Measurements from ENCODE around the gene OAT. TPM values are rescaled to one million over a fixed set of nuclear protein-coding genes. Genes with fewer than 3 reads are reported as not detected.

Gene OAT
- polyA plus RNA-seq (ENCODE audit: insufficient read length in 4 of 4): 100 to 1,000 TPM in 1 of 4 donors, 10 to 100 TPM in 3; 84.9 to 102 (median 88.5) TPM

DNA sequence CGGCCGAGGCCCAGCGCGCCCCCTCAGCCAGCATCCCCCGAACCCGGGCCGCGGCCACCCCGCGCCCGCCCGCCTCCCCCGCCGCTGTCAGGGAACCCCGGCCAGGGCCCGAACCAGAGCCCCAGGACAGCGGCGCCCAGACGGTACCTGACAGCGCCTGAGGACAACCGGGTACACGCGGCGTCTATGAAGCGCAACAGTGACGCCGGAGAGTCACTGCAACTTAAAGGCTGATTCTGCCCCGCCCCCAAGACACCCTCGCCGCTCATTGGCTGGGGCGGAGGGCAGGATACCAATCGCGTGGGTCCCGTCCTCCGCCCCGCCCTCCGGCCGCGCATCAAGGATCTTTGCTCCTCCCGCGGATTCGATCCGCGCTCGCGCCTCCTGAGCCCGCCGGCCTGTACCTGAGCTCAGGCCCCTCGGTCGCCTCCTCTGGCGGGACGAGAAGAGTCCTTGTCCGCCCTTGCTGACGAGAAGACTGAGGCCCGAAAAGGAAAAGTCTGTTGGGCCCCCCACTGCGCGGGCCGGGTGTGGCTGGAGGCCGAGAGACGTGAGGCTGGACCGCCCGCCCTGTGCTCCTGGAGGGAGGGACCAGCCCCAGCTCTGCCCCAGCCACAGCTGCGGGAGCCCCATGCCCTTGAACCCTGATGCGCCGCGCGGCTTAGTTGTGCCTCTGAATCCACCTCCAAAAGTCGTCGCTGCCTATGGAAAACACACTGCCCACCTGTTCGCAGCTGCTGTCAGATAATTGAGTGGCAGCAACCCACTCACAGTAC is at the start of gene OAT:
Gene OAT, minus strand, starts transcription at position 198 of the 776 bp plus-strand sequence. CDS start 6,752 bp downstream, outside the sequence.
- DNase-seq (ENCODE audit: low read depth in 4 of 4, low spot score in 2 of 4): peak; percentile 68 to 96 (median 91)

- DNase-seq (ENCODE audit: low read depth in 4 of 4, low spot score in 2 of 4): no peak
Measured at GRCh38 chr10:124467165-124467564, 48.4 kb upstream of the OAT start.

DNA sequence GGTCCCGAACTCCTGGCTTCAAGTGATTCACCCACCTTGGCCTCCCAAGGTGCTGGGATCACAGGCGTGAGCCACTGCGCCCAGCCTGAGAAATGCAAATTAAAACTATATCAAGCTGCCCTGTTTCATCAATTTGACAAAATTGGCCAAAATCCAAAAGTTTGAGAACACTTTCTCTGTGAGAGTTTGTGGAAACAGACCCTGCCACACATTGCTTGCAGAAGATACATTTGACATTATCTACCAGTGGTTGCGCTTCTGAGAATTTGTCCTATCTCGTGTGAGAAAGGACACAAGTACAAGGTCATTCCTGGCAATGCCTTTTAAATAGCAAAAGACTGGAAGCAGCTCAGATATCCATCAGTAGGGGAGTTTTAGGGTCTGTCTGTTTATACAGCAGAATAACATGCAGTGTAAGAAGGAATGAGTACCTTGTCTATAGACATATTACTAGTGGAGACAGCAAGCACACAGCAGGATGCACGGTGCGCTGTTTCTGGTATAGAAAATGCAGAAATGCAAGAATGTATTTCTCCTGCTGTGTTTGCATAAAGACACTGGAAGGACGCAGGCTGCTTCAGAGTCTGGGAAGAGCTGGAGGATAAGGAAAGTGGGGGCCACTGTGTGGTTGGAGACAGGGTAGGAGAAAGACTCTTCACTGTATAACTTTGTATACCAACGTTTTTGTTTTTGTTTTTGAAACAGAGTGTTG is 47.2 kb upstream of the OAT start:
- DNase-seq (ENCODE audit: low read depth in 4 of 4, low spot score in 2 of 4): no peak

DNA sequence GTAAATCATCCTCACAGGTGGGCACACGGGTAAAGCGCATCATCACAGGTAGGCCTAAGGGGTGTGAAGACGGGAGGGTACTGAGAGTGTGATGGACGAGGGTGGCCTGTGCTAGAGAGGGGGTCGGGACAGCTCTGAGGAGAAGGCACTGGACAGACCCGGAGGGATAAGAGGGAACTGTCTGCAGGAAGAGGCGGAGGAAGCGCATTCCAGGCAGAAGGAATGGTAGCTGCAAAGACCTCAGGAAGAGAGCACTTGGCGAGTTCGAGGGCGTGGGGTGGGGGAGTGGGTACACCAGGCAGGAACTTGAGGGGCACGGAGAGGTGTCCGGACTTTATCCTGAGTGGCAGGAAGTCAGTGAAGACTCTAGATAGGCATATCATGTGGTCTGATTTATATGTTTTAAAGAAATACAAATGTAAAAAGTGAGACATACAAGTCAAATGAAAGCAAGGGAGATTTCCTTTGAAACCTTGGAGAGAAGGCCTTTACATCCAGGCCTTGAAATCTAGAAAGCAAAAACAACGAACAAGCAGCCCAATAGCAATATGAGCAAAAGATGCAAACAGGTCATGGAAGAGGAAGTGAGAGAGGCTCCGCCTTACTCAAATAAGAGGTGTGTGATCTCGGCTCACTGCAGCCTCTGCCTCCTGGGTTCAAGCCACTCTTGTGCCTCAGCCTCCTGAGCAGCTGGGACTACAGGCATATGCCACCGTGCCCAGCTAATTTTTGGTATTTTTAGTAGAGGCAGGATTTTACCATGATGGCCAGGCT is 46.5 kb upstream of the OAT start:
- no peak for DNase-seq (ENCODE audit: low read depth in 4 of 4, low spot score in 2 of 4)

DNA sequence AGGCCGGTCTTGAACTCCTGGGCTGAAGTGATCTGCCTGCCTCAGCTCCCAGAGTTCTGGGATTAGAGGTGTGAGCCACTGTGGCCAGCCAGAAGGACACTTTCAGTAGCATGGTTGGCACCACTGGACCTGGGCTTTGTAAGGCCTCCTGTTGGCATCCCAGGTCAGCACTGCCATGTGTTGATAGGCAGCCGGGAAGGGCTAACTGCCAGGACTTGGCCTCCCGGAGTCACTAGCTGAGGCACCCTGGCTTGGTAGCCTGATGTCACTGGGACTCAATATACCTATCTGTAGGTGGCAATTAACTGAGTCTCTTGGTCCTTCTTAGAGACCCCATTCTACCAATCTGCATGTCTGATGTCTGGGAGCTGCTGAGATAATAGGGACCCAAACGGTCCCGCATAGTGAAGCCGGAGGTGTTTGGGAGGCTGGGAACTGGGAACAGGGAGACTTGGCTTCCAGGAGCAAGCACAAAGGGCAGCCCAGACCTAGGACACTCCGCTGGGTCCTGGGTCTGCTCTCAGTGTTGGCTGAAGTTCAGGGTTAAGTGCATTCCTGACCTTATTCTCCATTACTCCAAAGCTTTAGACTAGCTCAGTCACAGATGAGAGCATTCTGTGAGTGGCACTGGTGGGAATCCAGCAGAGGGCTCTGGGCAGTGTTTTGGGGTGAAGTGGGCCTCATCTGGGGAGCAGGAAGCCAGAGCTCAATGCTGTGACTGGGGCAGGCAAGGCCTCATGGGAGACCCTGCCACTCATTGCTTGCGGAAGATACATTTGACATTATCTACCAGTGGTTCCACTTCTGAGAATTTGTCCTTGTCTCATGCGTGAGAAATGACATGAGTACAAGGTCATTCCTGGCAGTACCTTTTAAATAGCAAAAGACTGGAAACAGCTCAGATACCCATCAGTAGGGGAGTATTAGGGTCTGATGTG is 45.6 kb upstream of the OAT start:
- no peak for DNase-seq (ENCODE audit: low read depth in 4 of 4, low spot score in 2 of 4)

DNA sequence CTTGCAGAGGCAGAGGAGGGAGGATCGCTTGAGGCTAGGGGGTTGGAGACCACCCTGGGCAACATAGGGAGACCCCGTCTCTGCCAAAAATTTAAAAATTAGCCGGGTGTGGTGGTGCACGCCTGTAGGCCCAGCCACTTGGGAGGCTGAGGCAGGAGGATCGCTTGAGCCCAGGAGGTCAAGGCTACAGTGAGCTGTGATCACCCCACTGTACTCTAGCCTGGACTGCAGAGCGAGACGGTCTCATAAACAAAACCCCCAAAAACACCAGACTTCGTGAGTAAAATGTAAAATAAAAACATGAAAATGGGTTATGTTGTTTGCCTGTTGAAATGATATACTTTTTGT is 43.6 kb upstream of the OAT start:
- DNase-seq (ENCODE audit: low read depth in 4 of 4, low spot score in 2 of 4): no peak

- DNase-seq (ENCODE audit: low read depth in 4 of 4, low spot score in 2 of 4): peak in 3 of 4 donors; percentile 59 to 74 (median 74)
Measured at GRCh38 chr10:124461642-124462347, 43.1 kb upstream of the OAT start, which contains the start of gene LHPP. Gene LHPP, plus strand, starts transcription at chr10:124461823. Its CDS starts 40 bp downstream, at chr10:124461863.

DNA sequence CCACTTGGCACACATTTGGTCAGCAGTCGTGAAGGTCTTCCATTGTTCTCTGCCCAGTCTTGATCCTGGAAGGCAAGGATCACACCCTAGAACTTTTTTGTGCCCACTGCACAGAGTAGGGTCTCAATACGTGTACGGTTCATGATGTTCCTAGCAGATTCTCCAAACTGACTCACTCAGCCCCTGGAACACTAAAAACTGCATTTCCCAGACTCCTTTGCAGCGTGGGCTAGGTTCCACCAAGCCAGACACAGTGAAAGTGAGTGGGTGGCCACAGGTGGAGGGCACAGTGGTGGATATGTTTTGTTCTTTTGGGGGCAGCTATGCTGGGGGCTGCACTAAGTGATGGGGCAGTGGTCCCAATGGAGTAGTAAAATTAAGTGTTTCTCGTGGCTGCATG is 41.4 kb upstream of the OAT start:
- DNase-seq (ENCODE audit: low read depth in 4 of 4, low spot score in 2 of 4): no peak

DNA sequence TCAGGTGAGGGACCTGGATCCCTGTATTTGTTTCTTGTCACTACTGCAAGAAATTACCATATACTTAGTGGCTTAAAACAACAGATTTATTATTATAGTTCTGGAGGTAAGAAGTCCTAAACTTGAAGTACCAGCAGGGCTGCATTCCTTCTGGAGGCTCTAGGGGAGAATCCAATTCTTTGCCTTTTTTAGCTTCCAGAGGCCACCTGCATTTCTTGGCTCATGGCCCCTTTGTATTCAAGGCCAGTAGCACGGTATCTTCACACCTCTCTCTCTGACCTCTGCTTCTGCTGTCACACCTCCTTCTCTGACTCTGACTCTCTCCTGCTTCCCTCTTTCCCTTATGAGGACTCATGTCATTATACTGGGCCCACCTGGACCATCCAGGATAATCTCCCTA is 40.7 kb upstream of the OAT start:
- no peak for DNase-seq (ENCODE audit: low read depth in 4 of 4, low spot score in 2 of 4)

GRCh38 chr10:124458889-124459288 is 40.2 kb upstream of the OAT start:
- DNase-seq (ENCODE audit: low read depth in 4 of 4, low spot score in 2 of 4): no peak

- DNase-seq (ENCODE audit: low read depth in 4 of 4, low spot score in 2 of 4): no peak
Measured at GRCh38 chr10:124458473-124458872, 39.8 kb upstream of the OAT start.

GRCh38 chr10:124455441-124455840 is 36.7 kb upstream of the OAT start:
- no peak for DNase-seq (ENCODE audit: low read depth in 4 of 4, low spot score in 2 of 4)

DNA sequence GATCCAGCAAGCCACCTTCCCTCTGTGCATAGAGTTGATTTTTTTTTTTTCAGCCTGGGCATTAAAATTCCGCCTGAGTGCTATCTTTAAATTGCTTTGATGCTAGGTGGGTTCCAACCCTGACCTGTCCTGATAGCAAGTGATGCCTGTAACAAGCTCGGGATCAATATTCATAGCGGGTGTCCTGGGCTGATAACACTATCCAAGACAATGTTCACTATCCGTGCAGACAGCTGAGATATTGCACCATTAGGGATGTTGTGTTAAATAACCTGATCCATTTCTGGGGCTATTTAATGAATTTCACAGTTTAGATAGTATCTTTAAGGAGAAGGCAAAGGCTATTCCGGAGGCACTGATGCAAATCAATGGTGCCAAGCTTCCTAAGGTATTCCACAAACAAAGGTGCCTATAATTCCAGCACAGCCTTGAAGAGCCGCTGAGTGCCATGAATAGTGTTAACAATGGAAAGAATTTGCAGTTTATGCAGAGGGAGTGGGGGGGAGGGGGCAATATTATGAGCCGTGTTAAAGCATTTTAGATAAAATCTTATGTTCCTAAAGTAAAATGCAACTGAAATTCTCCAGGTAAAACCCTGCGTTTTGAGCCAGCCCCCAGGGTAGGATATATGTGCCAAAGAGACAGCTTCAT is 35.4 kb upstream of the OAT start:
- no peak for DNase-seq (ENCODE audit: low read depth in 4 of 4, low spot score in 2 of 4)

DNA sequence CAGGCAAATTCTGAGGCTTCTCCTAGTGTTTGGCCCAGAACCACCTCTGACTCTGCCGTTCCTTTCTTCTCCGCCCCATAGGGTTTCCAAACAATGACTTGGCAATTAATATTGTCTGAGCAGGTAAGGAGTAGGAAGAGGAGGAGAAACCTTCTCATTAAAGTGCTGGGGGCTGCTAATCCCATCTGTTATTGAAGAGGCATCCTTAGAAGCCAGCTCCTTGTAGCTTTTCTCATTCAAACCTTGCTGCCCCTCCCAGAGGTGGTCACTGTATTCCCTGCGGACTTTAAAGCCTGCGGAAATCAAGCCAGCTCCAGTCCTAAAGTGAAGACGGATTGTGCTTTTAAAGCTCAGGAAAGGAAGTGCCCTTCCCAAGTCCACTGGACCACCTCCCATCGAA is 32.6 kb upstream of the OAT start:
- no peak for DNase-seq (ENCODE audit: low read depth in 4 of 4, low spot score in 2 of 4)

- no peak for DNase-seq (ENCODE audit: low read depth in 4 of 4, low spot score in 2 of 4)
Measured at GRCh38 chr10:124450783-124451057, 32.0 kb upstream of the OAT start.

GRCh38 chr10:124450012-124450782 is 31.5 kb upstream of the OAT start, which contains the start of gene NKX1-2:
Gene NKX1-2, minus strand, starts transcription at chr10:124450035. Its CDS starts 92 bp downstream, at chr10:124449943.
- no peak for DNase-seq (ENCODE audit: low read depth in 4 of 4, low spot score in 2 of 4)

DNA sequence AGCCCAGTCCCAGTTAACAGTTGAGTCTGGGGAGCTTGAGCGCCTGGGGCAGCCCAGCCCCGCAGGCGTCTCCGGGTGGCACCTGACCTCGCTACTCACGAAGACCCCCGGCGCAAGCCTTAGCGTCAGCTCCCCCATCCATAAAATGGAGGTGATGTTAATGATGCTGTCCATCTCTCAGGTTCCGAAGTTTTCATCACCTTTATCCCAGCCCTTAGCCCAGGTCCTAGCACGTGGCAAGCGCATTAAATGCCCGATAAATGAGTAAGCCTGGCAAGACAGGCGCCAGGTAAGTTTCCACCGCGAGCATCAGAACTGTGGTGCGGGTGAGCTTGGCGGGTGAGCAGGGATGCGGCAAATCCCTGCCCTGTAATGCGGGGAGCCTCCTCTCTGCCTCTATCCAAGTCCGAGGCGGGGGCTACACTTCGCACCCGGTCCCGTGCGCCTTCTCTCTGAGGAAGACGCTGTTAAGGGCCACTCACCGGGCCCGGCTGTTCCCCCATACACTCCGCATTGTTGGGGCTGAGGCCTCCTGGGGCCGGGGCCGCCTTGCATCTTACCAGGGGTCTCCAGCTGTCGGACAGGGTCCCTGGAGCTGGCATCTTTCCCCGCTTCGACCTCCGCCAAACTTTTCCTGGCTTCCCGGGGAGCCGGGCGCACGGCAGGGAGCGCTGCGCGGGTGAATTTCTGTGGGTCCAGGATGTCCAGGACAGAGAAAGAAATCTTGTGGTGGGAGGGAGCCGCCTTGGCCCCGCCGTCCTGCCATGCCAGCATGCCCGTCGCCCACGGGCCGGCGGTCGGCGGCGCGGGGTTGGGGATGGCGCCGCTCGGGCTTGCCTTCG is 30.7 kb upstream of the OAT start:
- no peak for DNase-seq (ENCODE audit: low read depth in 4 of 4, low spot score in 2 of 4)

Data from left renal cortex interstitium (tissue), 4 donors.